Progenitor cell of endocrine pancreas (in vitro differentiated cells): ENCODE measurements around the gene KCNIP4. TPM values are rescaled to one million over a fixed set of nuclear protein-coding genes. Genes with fewer than 3 reads are reported as not detected.

ENCODE experiments used
- DNase-seq: peaks from one replicate; pipeline ENCODE4 v3.0.0; 2021; ENCODE audit warnings: low spot score; ENCODE audit not compliant: unreplicated experiment
- H3K27ac Mint-ChIP-seq: 2 replicates; pipeline ENCODE4 v1.8.0; 2021; ENCODE audit warnings: mild to moderate bottlenecking, moderate library complexity, mixed read lengths
- H3K27me3 Mint-ChIP-seq: 2 replicates; pipeline ENCODE4 v1.8.0; 2021; ENCODE audit warnings: mixed read lengths
- H3K36me3 Mint-ChIP-seq: 2 replicates; pipeline ENCODE4 v1.8.0; 2022; ENCODE audit warnings: mixed read lengths; ENCODE audit not compliant: insufficient read depth
- H3K4me1 Mint-ChIP-seq: 2 replicates; pipeline ENCODE4 v1.8.0; 2021; ENCODE audit warnings: low read depth, mixed read lengths
- H3K4me3 Mint-ChIP-seq: 2 replicates; pipeline ENCODE4 v1.8.0; 2021; ENCODE audit warnings: low read depth, mild to moderate bottlenecking, moderate library complexity, mixed read lengths
- H3K9me3 Mint-ChIP-seq: 2 replicates; pipeline ENCODE4 v1.8.0; 2021; ENCODE audit warnings: low read depth, mixed read lengths
- CTCF ChIP-seq: fragments of 200-600 bp; sonication (generic); IDR thresholded peaks from one replicate; pipeline ENCODE4 v1.5.0; 2021; ENCODE audit warnings: antibody characterized with exemption, mild to moderate bottlenecking; ENCODE audit not compliant: unreplicated experiment
- total RNA-seq: library from RNA; stranded (reverse); gene quantifications from 2 replicates; pipeline ENCODE4 v1.2.1, GENCODE V29; 2021

The KCNIP4 gene
- total RNA-seq, 1 donor from 2014 or later: 0.43 TPM

GRCh38 chr4:21628916-21629610 lies 319.5 kb downstream of the KCNIP4 start:
- Mint-ChIP-seq H3K4me1 (peaks cover 6% of the 10 kb centered on the region), H3K36me3 (no peaks in the 10 kb centered on the region), H3K9me3 (peaks cover 4% of the 10 kb centered on the region), H3K4me3 (no peak overlapping the region), H3K27me3 (no peaks in the 10 kb centered on the region), H3K27ac (no peak overlapping the region)
- DNase-seq: no peak
- no peak for TF ChIP-seq CTCF

GRCh38 chr4:21628116-21628670 lies 320.4 kb downstream of the KCNIP4 start:
- TF ChIP-seq CTCF: no peak
- no peak overlapping the region for H3K4me3 Mint-ChIP-seq
- no peak for DNase-seq
- peaks cover 2% of the 10 kb centered on the region for H3K27me3 Mint-ChIP-seq
- H3K27ac Mint-ChIP-seq: no peak overlapping the region
- H3K9me3 Mint-ChIP-seq: peaks cover 4% of the 10 kb centered on the region
- H3K4me1 Mint-ChIP-seq: peaks cover 6% of the 10 kb centered on the region
- H3K36me3 Mint-ChIP-seq: no peaks in the 10 kb centered on the region

GRCh38 chr4:21625447-21625846 lies 323.1 kb downstream of the KCNIP4 start:
- H3K4me3 Mint-ChIP-seq: no peak overlapping the region
- DNase-seq: no peak
- H3K36me3 Mint-ChIP-seq: no peaks in the 10 kb centered on the region
- peaks cover 2% of the 10 kb centered on the region for H3K27me3 Mint-ChIP-seq
- no peak overlapping the region for H3K27ac Mint-ChIP-seq
- no peak for TF ChIP-seq CTCF
- H3K9me3 Mint-ChIP-seq: peaks cover 4% of the 10 kb centered on the region
- H3K4me1 Mint-ChIP-seq: peaks cover 6% of the 10 kb centered on the region

GRCh38 chr4:21605006-21605405 lies 343.6 kb downstream of the KCNIP4 start:
- no peaks in the 10 kb centered on the region for H3K4me1 Mint-ChIP-seq
- no peak for DNase-seq
- H3K27ac Mint-ChIP-seq: no peak overlapping the region
- TF ChIP-seq CTCF: no peak
- no peaks in the 10 kb centered on the region for H3K27me3 Mint-ChIP-seq
- H3K9me3 Mint-ChIP-seq: no peaks in the 10 kb centered on the region
- H3K4me3 Mint-ChIP-seq: no peak overlapping the region
- H3K36me3 Mint-ChIP-seq: no peaks in the 10 kb centered on the region

- no peak for DNase-seq
- Mint-ChIP-seq H3K27me3 (no peaks in the 10 kb centered on the region), H3K9me3 (peaks cover 5% of the 10 kb centered on the region), H3K27ac (no peak overlapping the region), H3K4me1 (peaks cover 9% of the 10 kb centered on the region), H3K4me3 (no peak overlapping the region), H3K36me3 (no peaks in the 10 kb centered on the region)
- no peak for TF ChIP-seq CTCF
Measured at GRCh38 chr4:21596521-21596920, 352.1 kb downstream of the KCNIP4 start.
